ACHN (cell line): ENCODE data around the gene MCM3AP.
"Not testable (repeated sequence)": the region's sequence is repeated elsewhere in the genome, so short reads cannot be mapped to it uniquely, and the experiment has no call there.

ENCODE experiments used
- DNase-seq: peaks from one replicate; pipeline ENCODE4 v3.0.0-alpha.2; 2015
- in situ Hi-C: cut with HindIII; loops from 2 replicates; pipeline ENCODE4 v1.10.0; 2017; ENCODE audit warnings: low sequenced_read_pairs, low pct_ligation_motif_present, low pct_unique_long_range_greater_than_20kb

MCM3AP gene

GRCh38 chr21:46250146-46250725 lies 35.2 kb downstream of the MCM3AP start:
- DNase-seq = no peak
- in situ Hi-C loops = no loop called here

GRCh38 chr21:46248827-46249226 lies 36.6 kb downstream of the MCM3AP start:
- DNase-seq = no peak
- in situ Hi-C loops = no loop called here

- in situ Hi-C loops = no loop called here
- no peak for DNase-seq
Measured at GRCh38 chr21:46248422-46248782, 37.0 kb downstream of the MCM3AP start.

GRCh38 chr21:46247699-46248421 lies 37.6 kb downstream of the MCM3AP start:
- no peak for DNase-seq
- in situ Hi-C loops = no loop called here

- DNase-seq = no peak
- in situ Hi-C loops = no loop called here
Measured at GRCh38 chr21:46246345-46246744, 39.1 kb downstream of the MCM3AP start.

GRCh38 chr21:46245213-46245915 lies 40.0 kb downstream of the MCM3AP start:
- in situ Hi-C loops = no loop called here

GRCh38 chr21:46244602-46245001 lies 40.8 kb downstream of the MCM3AP start:
- in situ Hi-C loops = no loop called here
- no peak for DNase-seq

More at GRCh38 chr21:46245213-46245915, 40.0 kb downstream of the MCM3AP start:
- DNase-seq = no peak

GRCh38 chr21:46243960-46244361 lies 41.5 kb downstream of the MCM3AP start:
- in situ Hi-C loops = no loop called here
- no peak for DNase-seq

- in situ Hi-C loops = no loop called here
- no peak for DNase-seq
Measured at GRCh38 chr21:46243325-46243724, 42.1 kb downstream of the MCM3AP start.

GRCh38 chr21:46241577-46241976 lies 43.8 kb downstream of the MCM3AP start:
- DNase-seq, in situ Hi-C loops: not testable (repeated sequence)

GRCh38 chr21:46239817-46240325 lies 45.5 kb downstream of the MCM3AP start:
- in situ Hi-C loops = no loop called here
- no peak for DNase-seq

GRCh38 chr21:46237474-46237873 lies 47.9 kb downstream of the MCM3AP start:
- DNase-seq = no peak
- in situ Hi-C loops = no loop called here

- in situ Hi-C loops = no loop called here
- no peak for DNase-seq
Measured at GRCh38 chr21:46234436-46234950, 50.9 kb downstream of the MCM3AP start.

GRCh38 chr21:46229923-46230260 lies 55.5 kb downstream of the MCM3AP start:
- DNase-seq = no peak

GRCh38 chr21:46229133-46229922 lies 56.1 kb downstream of the MCM3AP start:
- peak; percentile 18 for DNase-seq
- in situ Hi-C loops = no loop called here

More at GRCh38 chr21:46229923-46230260, 55.5 kb downstream of the MCM3AP start:
- in situ Hi-C loops = no loop called here

GRCh38 chr21:46228345-46229051 lies 56.9 kb downstream of the MCM3AP start, which contains the start of gene LSS:
Gene LSS (minus strand): TSS chr21:46228774. CDS start chr21:46228745, 29 bp downstream.
- peak; percentile 93 for DNase-seq
- in situ Hi-C loops = no loop called here

- peak; percentile 3 for DNase-seq
- in situ Hi-C loops = no loop called here
Measured at GRCh38 chr21:46227811-46228344, 57.5 kb downstream of the MCM3AP start.
